ENCODE measurements around the gene PAK6.

Gene PAK6

GRCh38 chr15:40265355-40265754 is 26.5 kb downstream of the PAK6 start:
- no peak for DNase-seq (ENCODE audit: low spot score)
- no peak overlapping the region for H3K27ac ChIP-seq
- no peak for TF ChIP-seq CTCF (IDR thresholded peaks at IDR 0.05)
- no peak overlapping the region for H3K4me3 ChIP-seq

- Histone ChIP-seq H3K27ac (no peak overlapping the region), H3K4me3 (no peak overlapping the region)
- no peak for DNase-seq (ENCODE audit: low spot score)
- TF ChIP-seq CTCF (IDR thresholded peaks at IDR 0.05): no peak
Observed at GRCh38 chr15:40265875-40266274, 27.0 kb downstream of the PAK6 start.

- no peak for TF ChIP-seq CTCF (IDR thresholded peaks at IDR 0.05)
- DNase-seq (ENCODE audit: low spot score): no peak
- Histone ChIP-seq H3K4me3 (no peak overlapping the region), H3K27ac (no peak overlapping the region)
Observed at GRCh38 chr15:40266828-40267304, 28.0 kb downstream of the PAK6 start.

DNA sequence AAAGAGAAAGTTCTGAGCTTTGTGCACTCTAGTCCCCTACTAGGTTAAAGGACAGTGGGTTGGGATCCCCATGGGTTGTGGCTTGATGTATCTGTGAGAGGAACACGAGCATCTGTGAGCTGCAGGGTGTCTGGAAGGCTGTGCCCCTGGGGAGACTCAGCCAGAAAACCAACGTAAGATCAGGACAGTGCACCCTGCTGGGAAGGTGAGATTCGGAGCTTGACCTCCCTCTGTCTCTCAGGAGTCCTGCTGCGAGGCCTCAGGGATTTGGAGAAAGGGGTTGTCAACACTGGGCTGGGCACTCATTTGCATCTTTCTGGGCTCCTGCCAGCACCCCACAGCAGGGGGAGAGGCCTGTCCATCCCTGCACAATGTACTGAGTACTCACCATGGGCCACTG is 28.8 kb downstream of the PAK6 start:
- no peak overlapping the region for H3K27ac ChIP-seq
- TF ChIP-seq CTCF (IDR thresholded peaks at IDR 0.05): no peak
- DNase-seq (ENCODE audit: low spot score): no peak
- H3K4me3 ChIP-seq: no peak overlapping the region

- no peak overlapping the region for H3K4me3 ChIP-seq
- H3K27ac ChIP-seq: no peak overlapping the region
- no peak for DNase-seq (ENCODE audit: low spot score)
- TF ChIP-seq CTCF (IDR thresholded peaks at IDR 0.05): no peak
Observed at GRCh38 chr15:40269604-40270003, 30.7 kb downstream of the PAK6 start.

DNA sequence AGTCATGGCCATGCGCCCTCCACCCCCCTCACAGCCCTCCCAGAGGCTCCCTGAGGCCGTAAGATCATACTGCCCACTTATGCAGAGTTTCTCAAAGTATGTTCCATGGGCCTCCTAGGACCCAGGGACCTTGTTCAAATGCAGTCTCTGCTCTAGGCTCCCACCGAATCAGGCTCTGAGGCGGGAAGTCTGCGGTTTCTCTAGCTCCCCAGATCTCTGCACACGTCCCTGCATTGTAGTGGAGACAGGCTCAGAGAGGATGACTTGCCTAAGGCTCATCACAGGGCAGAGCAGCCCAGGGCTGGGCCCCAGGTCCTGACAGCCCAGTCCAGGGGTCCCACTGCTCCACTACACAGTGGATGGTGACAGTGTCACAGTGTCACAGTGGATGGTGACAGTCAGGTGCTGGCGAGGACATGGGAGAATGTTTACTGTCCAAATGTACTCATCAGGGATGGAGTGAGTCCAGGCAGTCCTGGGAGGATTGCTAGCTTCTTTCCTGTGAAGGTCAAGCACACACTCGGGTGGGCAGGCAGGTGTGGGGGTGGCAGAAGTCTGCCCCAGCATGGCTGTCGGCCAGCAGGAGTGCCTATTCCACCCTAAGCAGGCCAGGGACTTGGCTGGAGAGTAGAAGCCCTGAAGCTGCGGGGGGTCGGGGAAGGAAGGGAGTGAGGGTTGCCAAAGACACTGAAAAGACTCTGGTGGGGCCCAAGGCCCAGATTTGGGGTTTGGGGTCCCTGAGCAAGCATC is 31.6 kb downstream of the PAK6 start:
- no peak for DNase-seq (ENCODE audit: low spot score)
- Histone ChIP-seq H3K27ac (no peak overlapping the region), H3K4me3 (no peak overlapping the region)
- no peak for TF ChIP-seq CTCF (IDR thresholded peaks at IDR 0.05)

All from coronary artery (tissue), 2 donors.